KBM-7 (cell line): ENCODE measurements around the gene TPR.

Experiments used
- DNase-seq: peaks from one replicate; pipeline ENCODE4 v3.0.0-alpha.2; 2015
- in situ Hi-C: fragments of 300-500 bp; cut with MboI; formaldehyde crosslinking; loops from 2 replicates; pipeline ENCODE4 v1.14.3; 2020; ENCODE audit warnings: low sequenced_read_pairs, low pct_unique_long_range_greater_than_20kb, mixed read lengths

Gene TPR

DNA sequence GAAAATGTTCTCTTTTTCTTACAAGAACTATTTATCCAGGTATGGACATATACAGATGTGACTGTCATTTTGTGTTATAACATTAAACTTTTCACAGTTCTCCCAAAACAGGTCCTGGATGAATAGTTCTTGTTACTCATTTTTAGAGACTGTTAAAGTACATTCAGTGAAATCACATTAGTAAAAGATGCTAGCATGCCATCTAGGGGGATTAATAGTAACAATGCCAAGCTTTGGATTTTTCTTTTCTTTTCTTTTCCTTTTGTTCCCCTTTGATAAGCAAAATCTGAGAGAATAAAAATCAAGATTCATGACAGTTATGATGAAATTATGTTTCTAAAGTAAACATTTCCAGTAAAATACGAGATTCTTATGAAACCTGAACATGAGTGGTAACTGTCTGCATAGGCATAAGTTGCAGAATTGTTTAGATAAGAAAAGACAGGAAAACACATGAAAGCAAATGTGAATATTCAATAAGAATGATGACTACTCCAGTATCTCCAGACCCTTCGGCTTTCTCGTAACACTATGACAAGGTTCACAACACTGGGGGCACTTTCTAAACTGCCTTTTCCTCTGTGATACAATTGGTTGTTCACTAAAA, 77.5 kb downstream of the TPR start:
- in situ Hi-C loops: no loop called here
- no peak for DNase-seq

DNA sequence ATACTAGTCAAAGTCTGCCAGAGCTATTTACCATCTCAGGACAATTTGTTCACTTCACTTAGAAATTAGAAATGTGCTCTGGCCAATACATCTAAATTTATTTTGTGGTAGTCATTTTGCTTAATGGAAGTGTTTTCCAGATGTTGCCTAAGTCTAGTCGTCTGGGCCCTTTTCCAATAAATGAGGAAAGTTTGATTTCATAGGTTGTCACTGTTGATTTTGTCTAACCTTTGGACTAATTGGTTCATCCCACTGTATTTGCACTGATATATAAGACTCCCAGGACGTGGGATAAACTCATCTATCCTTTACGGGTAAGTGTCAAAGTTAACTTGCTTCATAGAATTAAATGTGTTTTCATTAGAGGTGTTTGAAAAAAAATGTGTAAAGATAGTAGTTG, 79.1 kb downstream of the TPR start, which contains the start of gene PRG4:
Gene PRG4 (plus strand): TSS at position 300 of the 400 bp plus-strand sequence.
- in situ Hi-C loops: no loop called here

GRCh38 chr1:186292875-186293274, 82.2 kb downstream of the TPR start:
- in situ Hi-C loops: no loop called here
- DNase-seq: no peak

More for the DNA sequence above, 79.1 kb downstream of the TPR start, which contains the start of gene PRG4:
- no peak for DNase-seq

- in situ Hi-C loops: no loop called here
- no peak for DNase-seq
These were observed 83.8 kb downstream of the TPR start for GRCh38 chr1:186291271-186291670.

GRCh38 chr1:186289943-186290545, 85.0 kb downstream of the TPR start:
- DNase-seq: no peak
- in situ Hi-C loops: no loop called here

DNA sequence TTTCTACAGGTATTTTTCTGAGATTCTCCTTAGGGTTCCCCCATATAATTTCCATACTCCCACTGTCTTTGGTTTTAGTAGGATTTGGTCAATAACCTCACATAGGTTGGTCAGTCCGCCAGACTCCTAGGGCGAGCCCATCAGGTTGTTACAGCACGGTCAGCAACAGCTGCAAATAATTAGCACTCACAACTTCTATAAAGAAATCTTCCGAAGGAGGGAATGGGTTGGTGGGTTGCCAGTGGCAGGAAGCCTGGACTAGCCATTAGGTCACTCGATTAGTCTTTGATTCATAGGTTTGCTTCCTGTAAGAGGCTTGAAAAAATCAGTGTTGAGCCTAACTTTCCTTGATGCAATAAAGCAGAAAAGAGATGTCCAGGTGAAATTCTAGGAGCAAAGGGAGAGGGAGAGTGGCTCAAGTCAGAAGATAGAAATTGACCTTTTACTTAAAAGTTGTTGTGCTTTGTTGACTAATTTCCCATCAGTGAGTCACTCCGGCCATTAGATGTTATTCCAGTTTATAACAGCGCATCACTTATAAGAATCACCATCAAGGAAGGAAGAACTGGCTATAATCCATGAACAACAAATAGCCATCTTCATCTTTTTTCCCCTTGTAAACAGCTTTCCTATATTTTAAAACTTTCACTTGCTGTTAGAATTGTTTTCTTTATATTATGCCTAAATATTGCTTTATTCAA, 88.3 kb downstream of the TPR start:
- no peak for DNase-seq
- in situ Hi-C loops: no loop called here

DNA sequence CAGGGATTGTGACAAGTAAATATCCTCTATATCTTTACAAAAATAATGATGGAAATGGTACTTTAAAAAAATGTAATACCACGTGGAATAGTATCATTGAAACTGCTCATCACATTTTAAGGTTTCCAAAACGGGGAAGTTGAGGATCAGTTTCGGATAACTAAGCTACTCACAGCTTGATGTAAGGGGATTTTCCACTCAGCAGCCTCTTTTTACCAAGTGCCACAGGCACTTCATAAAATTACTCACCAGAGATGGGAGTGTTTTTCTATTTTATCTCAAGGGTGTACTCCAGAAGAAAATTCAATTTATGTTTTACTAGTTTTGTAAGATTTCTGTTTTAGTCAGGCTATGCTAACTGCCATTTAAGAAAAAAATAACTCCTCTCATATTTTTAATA, 91.7 kb downstream of the TPR start:
- in situ Hi-C loops: no loop called here
- no peak for DNase-seq

DNA sequence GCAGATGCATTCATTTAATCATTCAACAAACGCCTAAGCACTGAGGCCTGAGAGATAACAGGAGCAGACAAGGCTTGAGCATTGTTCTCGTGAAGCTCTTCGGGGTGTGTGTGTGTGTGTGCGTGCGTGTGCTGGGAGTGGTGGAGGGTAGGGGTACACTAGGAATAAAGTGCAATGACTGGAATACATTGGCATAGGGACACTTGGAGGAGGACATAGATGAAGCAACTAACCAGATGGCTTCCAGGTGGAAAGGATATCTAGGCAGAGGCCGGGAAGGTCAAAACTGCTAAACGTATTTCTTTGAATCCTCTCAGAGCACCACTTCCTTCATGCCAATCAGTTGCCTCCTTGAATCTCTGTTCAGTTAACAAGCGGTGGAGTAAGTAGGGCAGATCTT, 92.6 kb downstream of the TPR start:
- in situ Hi-C loops: no loop called here
- DNase-seq: no peak

GRCh38 chr1:186275822-186276221, 99.2 kb downstream of the TPR start:
- in situ Hi-C loops: no loop called here
- no peak for DNase-seq

DNA sequence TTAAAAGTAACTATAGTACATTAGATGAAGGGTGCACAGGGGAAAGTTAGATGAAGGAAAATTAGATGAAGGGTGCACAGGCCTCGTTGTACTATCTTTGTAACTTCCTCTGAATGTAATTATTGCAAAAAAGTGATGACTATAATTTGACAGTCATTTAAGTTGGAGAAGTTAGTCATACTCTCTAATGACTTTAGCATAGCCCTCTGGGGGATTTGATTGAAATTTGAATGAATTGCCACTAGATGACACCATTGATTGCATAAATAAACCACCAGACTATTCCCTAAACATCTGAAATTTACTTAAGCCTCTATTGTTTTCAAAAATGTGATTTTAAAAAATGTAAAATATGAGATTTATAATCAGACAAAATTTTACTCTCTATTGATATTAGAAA, 102.6 kb downstream of the TPR start:
- no peak for DNase-seq
- in situ Hi-C loops: no loop called here

DNA sequence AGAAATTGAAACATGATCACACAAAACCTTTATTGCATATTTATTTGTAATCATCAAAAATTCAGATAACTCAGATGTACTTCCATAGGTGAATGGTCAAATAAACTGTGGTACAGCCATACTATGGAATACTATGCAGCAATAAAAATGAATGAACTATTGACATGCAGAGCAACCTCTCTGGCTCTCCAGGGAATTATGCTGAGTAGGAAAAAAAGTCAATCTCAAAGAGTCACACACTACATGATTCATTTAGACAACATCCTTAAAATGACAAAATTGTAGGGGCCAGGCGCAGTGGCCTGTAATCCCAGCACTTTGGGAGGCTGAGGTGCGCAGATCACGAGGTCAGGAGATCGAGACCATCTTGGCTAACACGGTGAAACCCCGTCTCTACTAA, 104.0 kb downstream of the TPR start:
- in situ Hi-C loops: no loop called here
- DNase-seq: no peak
